HG03135 (cell line): ENCODE measurements around the gene HOXB5.

ENCODE experiments used
- ATAC-seq: cut with Tn5 transposase; IDR thresholded peaks from one replicate; pipeline ENCODE4 v1.9.1; 2021; ENCODE audit warnings: mild to moderate bottlenecking, moderate library complexity; ENCODE audit not compliant: unreplicated experiment

The HOXB5 gene

GRCh38 chr17:48576479-48577309, 16.9 kb downstream of the HOXB5 start:
- ATAC-seq, result no peak

- no peak for ATAC-seq
These were observed 17.7 kb downstream of the HOXB5 start for GRCh38 chr17:48575673-48576478.

DNA sequence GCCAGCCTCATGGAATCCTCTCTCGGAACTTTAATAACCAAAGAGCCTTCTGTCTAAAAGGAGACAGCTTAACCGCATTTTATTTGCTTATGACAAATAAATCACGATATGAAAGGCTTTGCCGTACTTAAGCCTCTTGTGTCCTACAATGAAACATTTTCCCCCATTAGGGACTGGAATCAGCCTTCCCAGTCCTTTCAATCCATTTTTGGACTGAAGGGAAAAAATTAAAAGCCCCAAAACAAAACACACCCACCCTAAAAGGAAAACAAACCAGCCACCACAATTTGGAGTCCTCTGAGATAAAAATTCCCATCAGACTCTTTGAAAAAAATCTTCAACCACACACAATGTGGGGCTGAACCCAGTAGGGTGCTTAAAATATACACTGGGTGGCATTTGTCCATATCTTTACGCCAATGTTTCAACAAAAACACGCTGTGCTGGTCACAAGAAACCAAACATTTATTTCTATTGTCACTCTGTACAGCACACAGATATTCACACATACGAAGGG, 18.5 kb downstream of the HOXB5 start:
- no peak for ATAC-seq

DNA sequence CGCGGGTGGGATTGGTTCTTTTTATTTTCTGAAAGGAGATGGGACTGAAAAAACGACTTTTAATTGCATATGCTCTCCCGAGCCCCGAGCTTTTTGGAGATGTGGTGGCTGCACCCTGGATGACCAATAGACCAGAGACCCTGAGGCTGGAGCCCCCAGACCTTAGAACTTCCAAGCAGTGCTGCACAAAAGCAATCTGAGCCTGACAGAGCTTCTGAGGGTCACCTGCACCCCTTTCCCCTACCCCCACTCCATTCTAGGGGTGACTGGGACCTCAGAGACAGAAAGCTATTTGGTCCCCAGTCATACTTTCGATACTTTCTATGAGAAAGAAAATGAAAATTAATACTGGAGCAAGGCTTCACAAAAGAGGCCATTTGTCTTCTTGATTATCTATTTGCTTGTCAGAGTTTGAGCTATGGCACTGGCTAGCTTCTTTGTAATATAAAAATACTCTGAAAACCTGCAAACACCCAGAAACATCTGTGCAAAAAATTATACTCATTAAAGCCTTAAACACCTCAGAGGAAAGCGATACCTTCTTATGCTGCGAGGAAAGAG, 19.0 kb downstream of the HOXB5 start:
- ATAC-seq, result no peak

- no peak for ATAC-seq
These were observed 21.7 kb downstream of the HOXB5 start for GRCh38 chr17:48571826-48572417.

- ATAC-seq, result no peak
These were observed 22.4 kb downstream of the HOXB5 start for GRCh38 chr17:48571024-48571818.

- ATAC-seq, result no peak
These were observed 23.1 kb downstream of the HOXB5 start for GRCh38 chr17:48570325-48571023.

DNA sequence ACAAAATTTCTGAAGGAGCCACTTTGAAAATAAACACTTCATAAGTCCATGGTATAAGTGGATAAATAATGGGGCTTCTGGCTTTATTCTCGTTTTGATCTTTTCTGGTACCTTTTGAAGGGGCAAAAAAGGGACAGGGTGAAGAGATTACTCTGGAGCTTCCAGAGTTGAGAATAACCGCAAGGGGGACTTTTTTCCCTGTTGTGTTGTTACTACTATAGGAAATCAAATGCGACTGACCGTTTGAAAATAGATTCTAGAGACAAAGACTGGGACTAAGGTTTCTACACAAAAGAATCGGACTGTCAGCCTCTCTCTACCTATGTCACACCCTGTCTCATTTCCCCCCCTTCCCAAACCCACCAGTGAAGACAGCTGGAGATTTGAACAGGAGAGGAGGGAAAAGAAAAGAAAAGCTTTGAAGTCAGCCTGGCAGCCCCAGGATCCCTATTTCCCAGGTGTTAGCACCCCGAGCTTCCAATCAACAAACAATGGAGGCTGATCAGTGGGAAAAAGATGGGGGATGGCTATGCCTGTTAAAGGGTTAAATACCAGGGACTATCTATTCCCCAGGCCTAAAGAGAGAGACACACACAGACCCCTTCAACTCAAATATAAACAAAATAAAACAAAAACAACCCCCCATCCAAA, 23.8 kb downstream of the HOXB5 start:
- ATAC-seq, result no peak

DNA sequence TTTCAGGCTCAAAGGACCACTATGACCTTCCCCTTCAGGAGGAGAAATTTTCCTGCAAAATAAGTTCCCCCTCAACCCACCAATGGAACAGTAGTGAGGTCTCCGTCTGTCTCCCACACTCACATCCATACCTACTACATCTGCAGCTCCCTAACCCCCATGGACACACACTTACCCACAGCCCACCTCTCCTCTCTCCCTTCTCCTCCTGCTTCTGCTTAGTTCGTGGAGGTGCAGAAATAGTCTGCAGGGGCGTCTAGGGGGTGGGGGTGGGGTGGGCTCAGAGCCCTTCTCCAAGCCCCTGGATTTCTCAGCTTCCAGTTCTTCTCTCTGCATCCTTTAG, 24.4 kb downstream of the HOXB5 start:
- ATAC-seq, result no peak

- no peak for ATAC-seq
These were observed 24.9 kb downstream of the HOXB5 start for GRCh38 chr17:48568499-48569239.

- ATAC-seq, result no peak
These were observed 25.8 kb downstream of the HOXB5 start for GRCh38 chr17:48567646-48568354.

DNA sequence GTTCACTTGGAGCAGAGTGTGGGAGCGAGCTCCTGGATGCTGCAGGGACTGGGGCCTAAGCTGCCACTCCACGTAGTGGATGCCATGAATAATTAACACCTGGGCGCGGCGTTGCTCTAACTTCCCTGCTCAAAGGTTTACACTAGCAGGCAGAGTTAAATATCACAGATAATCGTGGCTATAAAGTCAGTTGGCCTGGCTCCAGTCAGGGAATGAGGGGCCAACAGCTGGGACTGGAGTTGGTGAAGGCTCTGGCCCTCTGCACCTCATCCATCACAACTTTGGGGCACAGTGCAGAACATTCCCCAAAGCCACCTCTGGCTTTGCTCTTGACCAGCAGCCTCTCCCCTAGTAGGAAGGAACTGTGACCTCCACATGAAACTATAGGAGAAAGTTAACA, 26.4 kb downstream of the HOXB5 start:
- ATAC-seq, result no peak

DNA sequence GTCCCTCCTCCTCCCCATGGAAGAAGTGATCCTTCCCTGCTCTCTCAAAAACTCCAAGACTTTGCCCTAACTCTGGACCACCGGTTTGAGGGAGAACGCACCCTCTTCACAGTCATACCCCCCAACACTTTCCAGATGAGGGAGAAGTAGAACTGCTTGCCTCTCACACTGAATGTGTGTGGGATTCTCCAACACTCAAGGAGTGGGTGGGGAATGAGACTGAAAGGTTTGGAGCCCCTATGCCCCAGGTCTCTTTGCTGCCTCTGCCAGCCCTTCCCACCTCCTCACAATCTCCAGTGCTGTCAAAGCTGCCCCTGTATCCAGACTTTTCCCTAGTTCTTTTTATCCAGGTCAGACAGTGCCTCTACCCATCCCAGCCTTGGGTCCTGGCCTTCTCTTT, 26.9 kb downstream of the HOXB5 start:
- no peak for ATAC-seq

GRCh38 chr17:48565925-48566710, 27.5 kb downstream of the HOXB5 start:
- ATAC-seq, result no peak

DNA sequence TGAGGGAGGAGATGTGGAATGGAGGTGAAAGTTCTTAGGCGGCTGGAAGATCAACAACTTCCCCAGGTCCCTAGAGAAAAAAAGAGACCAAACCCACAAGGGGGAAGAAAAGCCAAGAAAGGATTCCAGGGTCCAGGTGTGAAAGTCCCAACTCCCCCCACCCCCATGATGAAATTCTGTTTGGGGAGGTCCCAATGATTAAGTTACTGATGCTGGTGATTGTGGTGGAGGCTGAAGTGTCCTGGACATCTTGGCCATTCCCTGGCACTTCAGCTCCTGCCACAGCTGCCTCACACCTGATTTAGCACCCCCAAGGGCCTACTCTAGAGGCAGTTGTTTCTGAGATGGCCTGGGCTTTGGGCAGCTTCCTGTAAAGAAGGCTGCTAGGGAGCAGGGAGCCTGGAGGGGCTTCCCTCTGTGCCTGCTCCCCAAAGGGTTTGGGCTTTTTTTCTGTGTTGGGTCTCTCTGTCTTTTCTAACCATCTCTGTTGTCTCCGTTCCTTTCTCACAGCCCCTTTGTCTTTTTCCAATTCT, 28.5 kb downstream of the HOXB5 start:
- no peak for ATAC-seq

- no peak for ATAC-seq
These were observed 29.2 kb downstream of the HOXB5 start for GRCh38 chr17:48564188-48565021.
